CD4-positive, alpha-beta T cell treated with Interleukin-10 for 1 hour (primary cell): ENCODE data around the gene PREB.

Source experiments
- DNase-seq: peaks from one replicate; pipeline ENCODE4 v3.0.0-alpha.2; 2020

PREB gene

DNA sequence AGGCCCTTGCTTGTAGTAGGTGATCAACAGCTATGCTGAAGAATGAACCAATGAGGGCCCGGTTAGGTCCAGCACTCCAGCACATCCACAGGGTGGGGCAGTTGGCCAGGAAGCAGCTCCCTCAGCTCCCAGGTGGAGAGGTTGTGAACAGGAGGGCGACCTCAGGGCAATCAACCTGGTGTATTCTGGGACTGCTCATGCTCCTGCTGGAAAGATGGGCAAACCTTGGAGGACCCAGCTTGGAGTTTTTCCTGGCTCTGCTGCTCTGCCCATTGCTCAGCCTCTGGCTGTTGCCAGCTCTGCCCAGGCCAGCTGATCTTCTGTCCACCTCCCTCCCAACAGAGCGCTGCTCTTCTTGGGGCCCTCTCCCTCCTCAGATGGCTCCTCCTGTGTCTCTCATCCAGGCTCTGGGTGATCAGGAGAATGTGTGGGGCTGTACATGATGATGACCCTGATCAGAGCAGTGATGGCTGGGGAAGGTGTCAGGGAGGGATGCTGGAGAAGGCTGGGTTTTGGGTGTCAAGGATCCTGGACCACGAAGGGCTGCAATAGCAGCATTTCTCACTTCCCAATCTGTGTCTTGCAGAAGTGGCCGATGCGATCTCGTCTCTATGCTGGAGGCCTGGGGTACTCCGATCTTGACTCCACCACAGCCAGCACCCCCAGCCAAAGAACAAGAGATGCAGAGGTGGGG lies 17.8 kb upstream of the PREB start:
- DNase-seq = no peak

DNA sequence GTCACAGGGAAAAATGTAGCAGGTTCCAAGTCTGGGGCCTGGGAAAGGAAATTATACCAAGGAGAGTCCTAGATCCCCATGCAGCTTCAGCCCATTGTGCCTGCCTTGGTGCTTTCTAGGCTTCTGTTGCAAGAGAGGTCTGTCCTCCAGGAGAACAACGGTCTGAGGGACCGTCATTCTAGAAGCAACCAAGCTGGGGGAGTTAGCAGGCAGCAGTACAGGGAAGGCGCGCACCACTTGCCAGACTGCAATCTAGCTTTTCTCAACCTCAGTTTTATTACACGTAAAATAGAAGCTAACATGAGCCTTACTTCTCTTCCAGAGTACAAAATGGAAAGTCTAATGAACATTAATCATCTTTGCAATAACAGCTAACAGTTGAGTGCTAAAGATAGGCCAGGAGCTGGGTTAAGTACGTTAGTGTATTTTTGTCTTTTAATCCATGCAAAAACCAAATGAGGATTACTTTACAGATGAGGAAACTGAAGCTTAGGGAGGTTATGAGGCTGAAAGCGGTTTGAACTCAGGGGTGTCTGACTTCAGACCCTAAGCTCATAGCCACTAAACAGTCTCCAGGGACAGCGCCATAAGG lies 16.3 kb upstream of the PREB start:
- no peak for DNase-seq

DNA sequence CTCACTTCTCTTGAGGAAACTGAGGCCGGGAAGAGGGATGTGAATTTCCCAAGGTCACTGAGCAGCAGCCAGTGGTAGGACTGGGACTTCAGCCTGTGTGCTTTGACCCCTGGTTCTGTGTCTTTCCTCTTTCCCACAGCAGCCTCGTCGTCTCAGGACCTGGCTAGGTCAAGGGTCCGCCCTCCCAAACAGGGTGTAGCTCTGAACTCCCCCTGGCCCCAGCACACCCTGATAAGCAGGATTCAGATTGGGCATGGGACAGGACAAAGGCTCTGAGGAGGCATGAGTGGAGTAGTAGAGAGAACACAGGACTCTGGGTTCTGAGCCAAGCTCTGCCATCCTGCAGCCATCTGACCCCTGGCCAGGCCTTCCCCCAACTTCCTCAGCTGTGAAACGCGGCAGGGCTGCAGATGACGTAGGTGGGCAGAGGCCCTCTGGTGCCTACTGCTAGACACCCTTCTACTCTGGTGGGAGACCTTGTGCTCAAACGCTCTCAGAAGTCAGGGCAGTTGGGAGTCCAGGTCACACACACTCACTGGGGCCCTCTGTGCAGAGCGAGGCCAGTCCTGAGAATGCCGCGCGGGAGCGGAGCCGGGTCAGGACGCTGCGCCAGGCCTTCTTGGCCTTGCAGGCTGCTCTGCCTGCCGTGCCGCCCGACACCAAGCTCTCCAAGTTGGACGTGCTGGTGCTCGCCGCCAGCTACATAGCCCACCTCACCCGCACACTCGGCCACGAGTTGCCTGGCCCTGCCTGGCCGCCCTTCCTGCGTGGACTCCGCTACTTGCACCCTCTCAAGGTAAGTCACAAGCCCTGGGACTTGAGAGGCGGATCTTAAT lies 15.4 kb upstream of the PREB start:
- no peak for DNase-seq

DNA sequence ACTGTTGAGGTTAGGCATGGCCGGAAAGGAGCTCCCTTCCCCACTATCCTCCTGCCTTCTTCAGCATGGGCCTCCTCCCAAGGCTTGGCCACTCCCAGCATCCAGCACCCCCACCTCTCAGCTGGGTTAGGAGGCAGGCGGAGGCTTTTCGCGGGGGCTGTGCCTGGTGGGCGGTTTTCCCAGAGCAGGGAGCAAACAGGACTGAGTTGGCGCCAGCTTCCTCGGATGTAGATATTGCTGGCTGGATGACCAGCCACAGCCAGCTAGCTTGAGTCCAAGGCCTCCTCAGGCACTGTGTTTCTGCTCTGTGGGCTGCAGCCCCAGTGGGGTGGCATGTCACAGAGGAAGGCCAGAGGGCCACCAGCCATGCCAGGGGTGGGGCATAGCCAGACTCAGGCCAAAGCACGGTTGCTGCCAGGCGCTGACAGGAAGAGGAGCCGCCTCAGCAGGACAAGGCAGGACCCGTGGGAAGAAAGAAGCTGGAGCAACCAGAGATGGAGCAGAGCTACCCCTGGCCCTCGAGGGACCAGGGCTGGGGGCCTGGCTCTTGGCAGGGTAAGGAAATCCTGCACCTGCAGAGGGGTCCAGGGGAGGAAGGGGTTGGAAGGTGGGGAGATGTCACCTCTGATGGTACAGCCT lies 14.5 kb upstream of the PREB start, which contains the start of gene TCF23:
Gene TCF23, plus strand, starts transcription at position 204 of the 639 bp plus-strand sequence. Its CDS starts 130 bp downstream, at position 334.
- no peak for DNase-seq

GRCh38 chr2:27147935-27148334 lies 13.5 kb upstream of the PREB start:
- no peak for DNase-seq

DNA sequence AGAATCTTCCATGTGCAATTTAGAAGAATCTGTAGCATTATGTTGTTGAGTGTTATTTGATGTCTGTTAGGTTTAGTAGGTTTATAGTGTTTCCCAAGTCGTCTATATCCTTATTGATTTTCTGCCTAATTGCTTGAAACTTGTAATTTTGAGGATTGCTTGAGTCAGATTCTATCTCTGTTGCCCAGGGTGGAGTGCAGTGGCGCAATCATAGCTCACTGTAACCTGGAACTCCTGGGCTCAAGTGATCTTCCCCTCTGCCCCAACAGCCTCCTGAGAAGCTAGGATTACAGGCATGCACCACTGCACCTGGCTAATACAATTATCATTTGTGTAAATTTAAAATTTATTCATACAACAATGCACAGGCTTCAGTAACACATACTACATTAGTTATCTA lies 11.2 kb upstream of the PREB start:
- no peak for DNase-seq

GRCh38 chr2:27143285-27143684 lies 8.8 kb upstream of the PREB start:
- DNase-seq = no peak

DNA sequence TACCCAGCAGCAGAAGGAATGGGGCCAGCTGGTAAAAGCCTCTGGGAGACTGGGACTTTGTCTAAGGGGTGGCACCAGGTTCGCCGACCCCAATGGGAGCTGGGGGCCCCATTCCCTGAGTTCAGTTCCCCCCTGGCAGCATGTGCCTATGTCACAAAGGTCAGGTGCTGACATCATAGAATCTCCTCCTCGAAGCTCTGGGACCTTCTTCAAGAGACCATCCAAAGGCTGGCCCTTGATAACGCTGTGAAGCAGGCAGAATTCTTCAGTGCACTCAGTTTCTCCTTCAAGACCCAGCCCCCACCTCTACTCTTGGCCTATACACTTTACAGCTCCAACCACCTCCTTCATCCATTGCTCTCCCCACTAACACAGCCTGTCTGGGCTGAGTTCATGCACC lies 4.9 kb upstream of the PREB start, which contains the start of gene PRR30:
Gene PRR30, minus strand, starts transcription at position 101 of the 400 bp plus-strand sequence. CDS start 1,081 bp downstream, outside the sequence.
- no peak for DNase-seq

GRCh38 chr2:27138111-27138510 lies 3.7 kb upstream of the PREB start:
- DNase-seq = no peak

GRCh38 chr2:27137322-27137935 lies 3.0 kb upstream of the PREB start:
- no peak for DNase-seq

DNA sequence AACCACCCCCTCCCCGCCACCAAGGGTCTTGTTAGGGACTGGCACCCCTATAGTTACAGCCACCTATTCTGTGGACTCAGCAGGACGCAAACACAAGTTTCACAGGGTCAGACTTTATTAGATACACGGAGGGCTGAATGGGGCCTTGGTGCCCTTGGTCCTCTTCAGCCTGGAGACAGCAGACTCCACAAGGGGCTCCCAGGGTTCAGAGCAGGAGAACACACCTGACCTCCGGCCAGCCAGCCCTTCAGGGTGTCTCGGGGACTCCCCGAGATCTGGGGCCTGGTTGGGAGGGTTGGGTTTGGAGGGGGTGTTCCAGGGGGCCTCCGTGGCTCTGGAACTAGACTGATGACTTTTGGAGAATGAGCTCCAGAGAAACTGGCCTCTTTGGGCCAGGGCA lies 2.3 kb upstream of the PREB start:
- DNase-seq = no peak

GRCh38 chr2:27135478-27135955 lies 1.1 kb upstream of the PREB start:
- DNase-seq = no peak

DNA sequence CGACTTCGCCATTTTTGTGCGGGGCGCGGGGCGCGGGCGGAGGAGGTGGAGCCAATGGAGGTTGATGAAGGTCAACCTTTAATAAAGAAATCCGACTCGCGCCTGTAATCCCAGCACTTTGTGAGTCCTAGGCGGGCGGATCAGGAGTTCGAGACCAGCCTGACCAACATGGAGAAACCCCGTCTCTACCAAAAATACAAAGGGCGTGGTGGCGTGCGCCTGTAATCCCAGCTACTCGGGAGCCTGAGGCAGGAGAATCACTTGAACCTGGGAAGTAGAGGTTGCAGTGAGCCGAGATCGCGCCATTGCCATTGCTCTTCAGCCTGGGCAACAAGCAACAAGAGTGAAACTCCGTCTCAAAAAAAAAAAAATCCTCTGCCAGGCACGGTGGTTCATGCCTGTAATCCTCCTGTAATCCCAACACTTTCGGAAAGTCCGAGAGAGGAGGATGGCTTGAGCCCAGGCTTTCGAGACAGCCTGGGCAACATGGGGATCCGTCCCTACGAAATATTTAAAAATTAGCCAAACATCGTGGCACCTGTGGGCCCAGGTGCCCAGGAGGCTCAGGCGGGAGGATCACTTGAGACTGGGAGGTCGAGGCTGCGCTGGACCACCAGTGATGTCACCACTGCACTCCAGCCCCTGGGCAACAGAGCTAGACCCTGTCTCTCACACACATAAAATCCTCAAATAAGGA lies 493 bp upstream of the PREB start:
- no peak for DNase-seq

GRCh38 chr2:27133195-27133875 lies 1.1 kb downstream of the PREB start:
- no peak for DNase-seq

- DNase-seq = no peak
These were observed 3.0 kb downstream of the PREB start for GRCh38 chr2:27131429-27131828.

DNA sequence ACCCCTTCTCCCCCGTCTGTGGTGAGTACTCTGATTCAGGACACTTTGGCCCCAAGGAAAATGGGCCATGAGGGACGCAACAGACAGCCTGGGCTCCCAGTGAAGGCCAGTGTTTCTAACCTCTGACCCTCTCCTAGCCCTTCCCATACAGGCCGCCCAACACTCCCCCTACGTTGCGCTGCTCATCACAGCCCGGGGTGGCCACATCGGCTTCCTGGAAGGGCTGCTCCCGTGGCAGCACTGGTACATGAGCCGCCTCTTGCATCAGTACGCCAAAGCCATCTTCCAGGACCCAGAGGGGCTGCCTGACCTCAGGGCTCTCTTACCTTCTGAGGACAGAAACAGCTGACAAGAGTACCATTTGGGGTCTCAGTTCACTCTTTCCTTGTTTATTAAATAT lies 4.0 kb downstream of the PREB start:
- DNase-seq = no peak

DNA sequence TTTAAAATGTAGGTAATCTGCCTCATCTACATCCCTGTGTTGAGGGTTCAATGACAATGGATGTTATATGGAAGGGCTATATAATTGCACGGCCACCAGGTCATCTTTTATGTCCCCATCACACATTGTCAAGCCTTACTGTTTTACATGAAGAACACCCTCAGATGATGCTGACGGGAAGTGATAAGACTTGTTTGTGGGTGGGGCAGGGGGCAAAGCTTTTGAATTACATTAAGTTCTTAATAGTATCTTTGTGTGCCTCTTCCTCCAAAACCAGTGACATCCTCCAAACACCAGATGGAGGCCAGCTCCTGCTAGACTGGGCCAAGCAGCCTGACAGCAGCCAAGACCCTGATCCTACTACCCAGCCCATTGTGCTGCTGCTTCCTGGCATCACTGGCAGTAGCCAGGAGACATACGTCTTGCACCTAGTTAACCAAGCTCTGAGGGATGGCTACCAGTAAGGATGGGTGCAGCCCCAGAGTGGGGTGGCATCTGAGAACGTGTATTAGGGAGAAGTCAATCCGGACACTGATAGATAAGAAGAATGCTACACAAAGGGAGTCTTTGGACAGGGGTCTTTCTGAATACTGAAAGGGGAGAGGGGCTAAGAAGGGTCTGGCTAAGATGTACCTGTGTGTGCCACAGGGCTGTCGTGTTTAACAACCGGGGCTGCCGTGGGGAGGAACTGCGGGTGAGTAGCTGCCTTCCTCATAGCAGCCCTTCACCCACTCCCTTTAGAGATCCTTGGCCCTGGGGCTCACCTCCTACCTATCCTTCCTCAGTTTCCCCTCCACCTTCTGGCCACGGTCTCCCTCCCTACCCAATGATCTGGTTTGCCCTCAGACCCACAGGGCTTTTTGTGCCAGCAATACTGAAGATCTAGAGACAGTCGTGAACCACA lies 5.5 kb downstream of the PREB start:
- DNase-seq = no peak

- no peak for DNase-seq
These were observed 6.4 kb downstream of the PREB start for GRCh38 chr2:27127883-27128667.

- no peak for DNase-seq
These were observed 8.2 kb downstream of the PREB start for GRCh38 chr2:27126252-27126710.
